SK-N-SH (cell line): ENCODE results near the gene MYMK. TPM values are rescaled to one million over a fixed set of nuclear protein-coding genes. Genes with fewer than 3 reads are reported as not detected.

Experiments
- CTCF ChIA-PET: fragments of 300-600, 350-600 bp; formaldehyde crosslinking; extraction: SDS; loops from one replicate; lab custom pipeline; 2021; lab: Yijun Ruan, JAX
- POLR2A ChIA-PET: fragments of 350-600 bp; sonication (Branson Sonifier 250); formaldehyde crosslinking; extraction: SDS; loops from one replicate; lab custom pipeline; 2020; ENCODE audit warnings: antibody characterized with exemption, inconsistent platforms; lab: Yijun Ruan, JAX
- DNase-seq: peaks from one replicate; pipeline ENCODE4 v3.0.0; 2012
- H2AFZ ChIP-seq: fragments of 200-600 bp; sonication (generic); 2 replicates; pipeline ENCODE4 v1.8.1; 2016; ENCODE audit warnings: antibody characterized with exemption, mild to moderate bottlenecking, low read depth
- H3F3A ChIP-seq: fragments of 200-600 bp; sonication (generic); replicated peaks from 2 replicates; pipeline ENCODE3; 2016; ENCODE audit warnings: antibody characterized with exemption, mild to moderate bottlenecking; ENCODE audit not compliant: insufficient read depth
- H3K27ac ChIP-seq, 2 experiments: fragments of 200-500 bp in 1 of 2; fragments of 200-600 bp in 1 of 2; sonication (Bioruptor generic) in 1 of 2; sonication (generic), shearing (Covaris generic) in 1 of 2; 2 replicates each; pipeline versions ENCODE4 v1.5.1 to v1.6.1; 2014 to 2016; ENCODE audit warnings: low read depth in 2 of 2, inconsistent platforms in 1 of 2, low read length in 1 of 2, mild to moderate bottlenecking in 1 of 2, mixed read lengths in 1 of 2
- H3K27me3 ChIP-seq: fragments of 200-600 bp; sonication (generic), shearing (Covaris generic); 2 replicates; pipeline ENCODE4 v1.6.1; 2016; ENCODE audit warnings: mixed run types; ENCODE audit not compliant: insufficient read depth
- H3K36me3 ChIP-seq, 2 experiments: fragments of 200-500 bp in 1 of 2; fragments of 200-600 bp in 1 of 2; sonication (Bioruptor generic) in 1 of 2; sonication (generic) in 1 of 2; replicated peaks in 1 of 2; 2 replicates each; pipeline versions ENCODE3 to v1.5.1; 2014 to 2016; ENCODE audit warnings: low read length in 1 of 2, mild to moderate bottlenecking in 1 of 2; ENCODE audit not compliant: insufficient read depth in 2 of 2, control insufficient read depth in 1 of 2
- H3K4me1 ChIP-seq, 2 experiments: fragments of 200-500 bp in 1 of 2; fragments of 200-600 bp in 1 of 2; sonication (Bioruptor generic) in 1 of 2; sonication (generic), shearing (Covaris generic) in 1 of 2; 2 replicates each; pipeline versions ENCODE4 v1.5.1 to v1.6.1; 2014 to 2016; ENCODE audit warnings: low read depth in 1 of 2, low read length in 1 of 2, mixed run types in 1 of 2; ENCODE audit not compliant: insufficient read depth in 2 of 2, control insufficient read depth in 1 of 2
- H3K4me2 ChIP-seq: fragments of 200-600 bp; sonication (generic), shearing (Covaris generic); 2 replicates; pipeline ENCODE4 v1.6.1; 2017; ENCODE audit warnings: mixed run types
- H3K4me3 ChIP-seq, 2 experiments: fragments of 200-500 bp in 1 of 2; fragments of 200-600 bp in 1 of 2; sonication (Bioruptor generic) in 1 of 2; sonication (generic), shearing (Covaris generic) in 1 of 2; 2 replicates each; pipeline versions ENCODE4 v1.5.1 to v1.8.1; 2014 to 2016; ENCODE audit warnings: low read depth in 2 of 2, inconsistent platforms in 1 of 2, low read length in 1 of 2, mild to moderate bottlenecking in 1 of 2, mixed read lengths in 1 of 2, moderate library complexity in 1 of 2
- H3K79me2 ChIP-seq: fragments of 200-600 bp; sonication (generic); 2 replicates; pipeline ENCODE4 v1.8.1; 2017; ENCODE audit warnings: mild to moderate bottlenecking; ENCODE audit not compliant: insufficient read depth
- H3K9ac ChIP-seq: fragments of 200-600 bp; sonication (generic); 2 replicates; pipeline ENCODE4 v1.6.1; 2017; ENCODE audit warnings: mixed run types
- H3K9me2 ChIP-seq: fragments of 200-600 bp; sonication (generic); 2 replicates; pipeline ENCODE4 v1.6.1; 2017; ENCODE audit warnings: mixed run types
- H3K9me3 ChIP-seq: fragments of 200-600 bp; sonication (generic); 2 replicates; pipeline ENCODE4 v1.6.1; 2017; ENCODE audit warnings: mixed run types, mild to moderate bottlenecking, moderate library complexity
- H4K20me1 ChIP-seq: fragments of 200-600 bp; sonication (generic); 2 replicates; pipeline ENCODE4 v1.6.1; 2017; ENCODE audit warnings: mild to moderate bottlenecking, mixed run types; ENCODE audit not compliant: insufficient read depth
- EP300 ChIP-seq, 2 experiments: IDR thresholded peaks; 2 replicates each; pipeline versions ENCODE4 v1.4.0 to v1.6.1; 2012; ENCODE audit warnings: borderline replicate concordance in 1 of 2, low read depth in 1 of 2, low read length in 1 of 2
- FOSL2 ChIP-seq: IDR thresholded peaks from 2 replicates; pipeline ENCODE4 v1.4.0; 2012; ENCODE audit warnings: low read depth, mild to moderate bottlenecking, moderate library complexity, borderline replicate concordance
- FOXM1 ChIP-seq: IDR thresholded peaks from 2 replicates; pipeline ENCODE4 v1.4.0; 2012; ENCODE audit warnings: low read depth, mild to moderate bottlenecking
- GATA2 ChIP-seq: sonication (generic); formaldehyde crosslinking; IDR thresholded peaks from 2 replicates; pipeline ENCODE4 v1.5.0; 2020; ENCODE audit warnings: mild to moderate bottlenecking, missing genetic modification reagents
- JUND ChIP-seq: IDR thresholded peaks from 2 replicates; pipeline ENCODE4 v1.4.0; 2012
- MEF2A ChIP-seq: IDR thresholded peaks from 2 replicates; pipeline ENCODE4 v1.4.0; 2012; ENCODE audit warnings: low read depth, borderline replicate concordance
- NRF1 ChIP-seq: IDR thresholded peaks from 2 replicates; pipeline ENCODE4 v1.6.1; 2012; ENCODE audit warnings: low read depth, mild to moderate bottlenecking, low read length
- POLR2AphosphoS5 ChIP-seq: IDR thresholded peaks from 2 replicates; pipeline ENCODE4 v1.6.1; 2012; ENCODE audit warnings: low read depth, low read length
- RCOR1 ChIP-seq: fragments of 150-350 bp; IDR thresholded peaks from 2 replicates; pipeline ENCODE4 v1.6.1; 2017; ENCODE audit warnings: antibody characterized with exemption, low read length
- REST ChIP-seq: IDR thresholded peaks from 2 replicates; pipeline ENCODE4 v1.6.1; 2012; ENCODE audit warnings: mild to moderate bottlenecking, low read depth, low read length, moderate library complexity
- RFX5 ChIP-seq: IDR thresholded peaks from 2 replicates; pipeline ENCODE4 v1.6.1; 2012; ENCODE audit warnings: mild to moderate bottlenecking, improper control_type of control experiment, low read length
- RXRA ChIP-seq: IDR thresholded peaks from 2 replicates; pipeline ENCODE4 v1.4.0; 2012; ENCODE audit warnings: low read depth, mild to moderate bottlenecking, borderline replicate concordance
- SMC3 ChIP-seq: IDR thresholded peaks from 2 replicates; pipeline ENCODE4 v1.6.1; 2012; ENCODE audit warnings: low read depth, low read length, improper control_type of control experiment
- TAF1 ChIP-seq: IDR thresholded peaks from 2 replicates; pipeline ENCODE4 v1.6.1; 2012; ENCODE audit warnings: low read depth, mild to moderate bottlenecking, low read length, moderate library complexity, borderline replicate concordance
- TCF12 ChIP-seq: IDR thresholded peaks from 2 replicates; pipeline ENCODE4 v1.4.0; 2012
- USF1 ChIP-seq: IDR thresholded peaks from 2 replicates; pipeline ENCODE4 v1.4.0; 2012; ENCODE audit warnings: low read depth, borderline replicate concordance
- YY1 ChIP-seq: IDR thresholded peaks from 2 replicates; pipeline ENCODE4 v1.4.0; 2012; ENCODE audit warnings: low read depth, mild to moderate bottlenecking
- WGBS: methylation state at CpG from one replicate; pipeline ENCODE4 v1.1.6; 2017; ENCODE audit warnings: low lambda C conversion rate; 5-methylcytosine and 5-hydroxymethylcytosine counted together
- polyA plus RNA-seq, 3 experiments: library from polyadenylated mRNA; depleted of rRNA; stranded (reverse); fragments of >200 nt; gene quantifications; 2 replicates each; pipeline ENCODE4 v1.2.3, GENCODE V29; 2012
- TF ChIP-seq, protein P1 (sequence below): IDR thresholded peaks from 2 replicates; pipeline ENCODE4 v1.4.0; 2012; ENCODE audit warnings: low read depth, borderline replicate concordance
- TF ChIP-seq, protein P2 (sequence below): IDR thresholded peaks from 2 replicates; pipeline ENCODE4; 2012

MYMK gene
- polyA plus RNA-seq, 1 of the 3 experiments (the other 2 are of a cell fraction) = not detected

DNA sequence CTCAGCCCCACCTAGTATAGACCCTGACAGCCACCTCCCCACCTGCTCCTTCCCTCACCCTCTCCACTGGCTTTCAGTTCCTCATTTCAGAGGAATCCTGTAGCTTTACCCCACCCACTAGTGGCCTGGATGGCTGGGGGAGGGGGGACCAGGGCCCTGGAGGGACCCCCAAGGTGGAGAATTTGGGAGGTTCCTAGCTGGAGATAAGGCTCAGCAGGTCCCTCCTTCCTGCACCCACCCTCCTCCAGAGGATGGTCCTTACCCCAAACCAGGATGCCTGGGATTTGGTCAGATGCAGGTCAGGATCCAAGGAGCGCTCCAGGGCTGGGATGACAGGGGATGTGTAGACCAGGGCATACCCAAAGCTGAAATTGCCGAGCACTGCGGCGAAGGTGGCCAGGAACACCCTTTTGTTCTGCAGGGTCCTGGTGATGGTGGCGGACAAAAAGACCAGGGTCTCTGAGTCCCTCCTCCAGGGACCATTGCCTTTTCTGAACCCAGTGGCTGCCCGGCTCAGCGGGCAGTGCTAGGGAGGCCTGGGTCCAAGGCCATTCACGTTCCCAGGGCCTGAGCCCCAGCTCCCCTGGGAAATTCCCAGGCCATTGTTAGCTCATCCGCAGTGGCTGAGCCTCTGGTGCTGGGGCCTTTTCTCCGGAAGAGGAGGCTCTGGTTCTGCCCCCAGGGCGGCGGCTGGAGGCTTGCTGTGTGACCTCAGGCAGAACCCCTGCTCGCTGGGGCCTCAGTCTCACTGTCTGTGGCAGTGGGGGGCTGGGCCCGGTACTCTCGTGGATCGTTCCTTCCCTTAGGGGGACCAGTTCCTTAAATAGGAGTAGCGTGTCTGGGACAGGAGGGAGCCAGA is 46.5 kb downstream of the MYMK start:
- POLR2A ChIA-PET = interaction anchor here (0.6 to 2.3 kb wide), 8 partner anchors 9 to 88 kb away, joined by 3 to 15 read pairs (median 4); partner anchors contain the start of gene CACFD1
- H2AFZ ChIP-seq = peak overlapping the region; percentile 86
- H3K4me1 ChIP-seq = peaks cover 0 to 29% of the 10 kb centered on the region in 2 experiments; a peak in 1 of 4 replicates
- H4K20me1 ChIP-seq = no peaks in the 10 kb centered on the region
- peaks cover 0 to 20% of the 10 kb centered on the region in 2 experiments for H3K36me3 ChIP-seq
- TF ChIP-seq MEF2A = no peak
- no peak for TF ChIP-seq RXRA
- no peak for TF ChIP-seq GATA2 (CRISPR knock-in tag)
- TF ChIP-seq POLR2AphosphoS5 = no peak
- TF ChIP-seq RCOR1 = no peak
- no peak for TF ChIP-seq YY1
- TF ChIP-seq TCF12 = no peak
- TF ChIP-seq RFX5 = no peak
- TF ChIP-seq, all 33 proteins: peak for 0
- H3K27ac ChIP-seq = peak overlapping the region in 1 of 2 experiments; percentile 73; a peak in 2 of 4 replicates
- 48% methylated on average over 10 of the region's 17 CpGs for WGBS
- H3K4me2 ChIP-seq = peak overlapping the region; percentile 98
- CTCF ChIA-PET = interaction anchor here (0.6 to 1.5 kb wide), 10 partner anchors 8 to 150 kb away, joined by 3 to 5 read pairs (median 3); partner anchors contain the start of genes SURF1 and SURF2
- H3K4me3 ChIP-seq = peak overlapping the region; percentile 66 to 84
- H3K9me3 ChIP-seq = no peaks in the 10 kb centered on the region
- peak overlapping the region; percentile 82 for H3K9ac ChIP-seq
- H3K27me3 ChIP-seq = no peaks in the 10 kb centered on the region
- DNase-seq = no peak
- no peaks in the 10 kb centered on the region for H3K9me2 ChIP-seq
- H3K79me2 ChIP-seq = peaks cover 12% of the 10 kb centered on the region; the same call in 1 of the 2 replicates
- no peaks in the 10 kb centered on the region for H3F3A ChIP-seq

DNA sequence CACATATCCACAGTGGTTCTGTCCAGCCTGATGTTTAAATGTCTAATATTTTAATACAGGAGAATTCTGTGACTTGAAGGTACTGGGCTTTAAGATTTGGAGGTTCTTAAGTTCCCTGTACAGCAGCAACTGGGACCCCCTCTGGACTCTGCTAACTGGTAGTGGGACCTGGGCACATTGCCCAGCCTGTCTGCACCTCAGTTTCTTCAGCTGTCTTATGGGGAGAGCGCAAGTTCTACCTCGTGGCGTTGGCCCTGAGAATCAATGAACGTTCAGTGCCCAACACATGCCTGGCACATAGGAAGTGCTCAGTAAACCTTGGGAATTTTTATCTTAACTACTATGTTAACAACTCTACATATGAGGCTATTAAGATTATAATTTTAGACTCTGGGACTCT is 47.3 kb downstream of the MYMK start:
- H3K4me3 ChIP-seq = peak overlapping the region in 1 of 2 experiments; percentile 84; a peak in 1 of 4 replicates
- H3F3A ChIP-seq = no peaks in the 10 kb centered on the region
- DNase-seq = no peak
- CTCF ChIA-PET = interaction anchor here (1.1 kb wide), 1 partner anchor 9 kb away, joined by 5 read pairs; no protein-coding TSS in a partner anchor
- POLR2A ChIA-PET = interaction anchor here (1.7 to 2.3 kb wide), 3 partner anchors 8 to 18 kb away, joined by 5 to 15 read pairs (median 8); partner anchors contain the start of gene CACFD1
- H3K4me2 ChIP-seq = peak overlapping the region; percentile 98
- H4K20me1 ChIP-seq = no peaks in the 10 kb centered on the region
- H3K9ac ChIP-seq = no peak overlapping the region
- peaks cover 0 to 20% of the 10 kb centered on the region in 2 experiments for H3K36me3 ChIP-seq
- no peaks in the 10 kb centered on the region for H3K27me3 ChIP-seq
- H2AFZ ChIP-seq = no peak overlapping the region
- no peaks in the 10 kb centered on the region for H3K9me2 ChIP-seq
- 86% methylated on average over 4 of the region's 4 CpGs for WGBS
- H3K79me2 ChIP-seq = peaks cover 12% of the 10 kb centered on the region; the same call in 1 of the 2 replicates
- no peaks in the 10 kb centered on the region for H3K9me3 ChIP-seq
- peaks cover 0 to 29% of the 10 kb centered on the region in 2 experiments; a peak in 1 of 4 replicates for H3K4me1 ChIP-seq
- no peak overlapping the region for H3K27ac ChIP-seq
- TF ChIP-seq GATA2 (CRISPR knock-in tag) = no peak
- TF ChIP-seq JUND = no peak
- no peak for TF ChIP-seq FOSL2
- TF ChIP-seq NRF1 = no peak
- TF ChIP-seq RCOR1 = no peak
- TF ChIP-seq SMC3 = no peak
- TF ChIP-seq TAF1 = no peak
- TF ChIP-seq, protein P1, sequence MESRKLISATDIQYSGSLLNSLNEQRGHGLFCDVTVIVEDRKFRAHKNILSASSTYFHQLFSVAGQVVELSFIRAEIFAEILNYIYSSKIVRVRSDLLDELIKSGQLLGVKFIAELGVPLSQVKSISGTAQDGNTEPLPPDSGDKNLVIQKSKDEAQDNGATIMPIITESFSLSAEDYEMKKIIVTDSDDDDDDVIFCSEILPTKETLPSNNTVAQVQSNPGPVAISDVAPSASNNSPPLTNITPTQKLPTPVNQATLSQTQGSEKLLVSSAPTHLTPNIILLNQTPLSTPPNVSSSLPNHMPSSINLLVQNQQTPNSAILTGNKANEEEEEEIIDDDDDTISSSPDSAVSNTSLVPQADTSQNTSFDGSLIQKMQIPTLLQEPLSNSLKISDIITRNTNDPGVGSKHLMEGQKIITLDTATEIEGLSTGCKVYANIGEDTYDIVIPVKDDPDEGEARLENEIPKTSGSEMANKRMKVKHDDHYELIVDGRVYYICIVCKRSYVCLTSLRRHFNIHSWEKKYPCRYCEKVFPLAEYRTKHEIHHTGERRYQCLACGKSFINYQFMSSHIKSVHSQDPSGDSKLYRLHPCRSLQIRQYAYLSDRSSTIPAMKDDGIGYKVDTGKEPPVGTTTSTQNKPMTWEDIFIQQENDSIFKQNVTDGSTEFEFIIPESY = no peak
- no peak for TF ChIP-seq REST
- TF ChIP-seq, protein P2, sequence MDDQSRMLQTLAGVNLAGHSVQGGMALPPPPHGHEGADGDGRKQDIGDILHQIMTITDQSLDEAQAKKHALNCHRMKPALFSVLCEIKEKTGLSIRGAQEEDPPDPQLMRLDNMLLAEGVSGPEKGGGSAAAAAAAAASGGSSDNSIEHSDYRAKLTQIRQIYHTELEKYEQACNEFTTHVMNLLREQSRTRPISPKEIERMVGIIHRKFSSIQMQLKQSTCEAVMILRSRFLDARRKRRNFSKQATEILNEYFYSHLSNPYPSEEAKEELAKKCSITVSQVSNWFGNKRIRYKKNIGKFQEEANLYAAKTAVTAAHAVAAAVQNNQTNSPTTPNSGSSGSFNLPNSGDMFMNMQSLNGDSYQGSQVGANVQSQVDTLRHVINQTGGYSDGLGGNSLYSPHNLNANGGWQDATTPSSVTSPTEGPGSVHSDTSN = no peak
- no peak for TF ChIP-seq FOXM1
- no peak for TF ChIP-seq EP300 (IDR thresholded peaks at IDR 0.05; ENCODE audit: borderline replicate concordance in 1 of 2, low read depth in 1 of 2, low read length in 1 of 2)
- no peak for TF ChIP-seq USF1
